Activated T-helper 1 cell treated with anti-CD3 and anti-CD28 coated beads, Interleukin-12 subunit alpha, Interleukin-12 subunit beta, Interleukin-2, Interleukin-4 antibody, amounts not matched to agents 30 ng/mL and 10 ng/mL and 1 ng/mL, durations not matched to agents 14 hours and 24 hours and 36 hours (primary cell): Measurements from ENCODE around the gene CLCA2. TPM values are rescaled to one million over a fixed set of nuclear protein-coding genes. Genes with fewer than 3 reads are reported as not detected.

ENCODE experiments used
- total RNA-seq: library from RNA; stranded (reverse); gene quantifications from 2 replicates; pipeline ENCODE4 v1.2.3, GENCODE V29; 2022

CLCA2 gene
- total RNA-seq, 1 donor from 2014 or later, result not detected

Other genes with a start within 250 kb of the CLCA2 start
- 21.0 and 22.4 TPM in 2 replicates for gene ODF2L, start 27.8 kb upstream of the CLCA2 start, total RNA-seq
- gene CLCA1, start 44.8 kb downstream of the CLCA2 start, total RNA-seq, result not detected in 2 replicates
- not detected in 2 replicates for gene CLCA4, start 122.9 kb downstream of the CLCA2 start, total RNA-seq